AG04449 (cell line): ENCODE data around the gene PAIP1.

Experiments used
- CTCF ChIA-PET: fragments of 350-600 bp; formaldehyde crosslinking; extraction: SDS; loops from one replicate; lab custom pipeline; 2021; ENCODE audit warnings: antibody characterized with exemption; lab: Yijun Ruan, JAX
- POLR2A ChIA-PET: fragments of 400-600, 350-600 bp; formaldehyde crosslinking; extraction: SDS; loops from one replicate; lab custom pipeline; 2020; ENCODE audit warnings: antibody characterized with exemption, inconsistent platforms; lab: Yijun Ruan, JAX
- DNase-seq: peaks from one replicate; pipeline ENCODE4 v3.0.0-alpha.2; 2010; ENCODE audit warnings: low read depth, low spot score
- H3K4me3 ChIP-seq: 2 replicates; pipeline ENCODE4 v1.5.1; 2011; ENCODE audit warnings: low read depth, mild to moderate bottlenecking, control low read depth, low read length
- CTCF ChIP-seq: IDR thresholded peaks from one replicate; pipeline ENCODE4 v1.5.1; 2011; ENCODE audit warnings: mild to moderate bottlenecking, moderate library complexity, low read length, control low read depth, inconsistent platforms; ENCODE audit not compliant: insufficient read depth; ENCODE audit errors: missing control alignments

Gene PAIP1

GRCh38 chr5:43536972-43537371 lies 19.9 kb downstream of the PAIP1 start:
- ChIA-PET CTCF (interaction anchor here (1.2 kb wide), 1 partner anchor 19 kb away, joined by 3 read pairs; no protein-coding TSS in a partner anchor), POLR2A (no interaction called here)
- no peak for TF ChIP-seq CTCF
- no peak overlapping the region for H3K4me3 ChIP-seq
- no peak for DNase-seq

GRCh38 chr5:43533646-43534045 lies 23.2 kb downstream of the PAIP1 start:
- ChIA-PET POLR2A (no interaction called here), CTCF (interaction anchor here (0.9 kb wide), 1 partner anchor 8 kb away, joined by 4 read pairs; no protein-coding TSS in a partner anchor)
- DNase-seq: no peak
- no peak overlapping the region for H3K4me3 ChIP-seq
- TF ChIP-seq CTCF: no peak

GRCh38 chr5:43530648-43531047 lies 26.2 kb downstream of the PAIP1 start:
- CTCF ChIA-PET: no interaction called here
- TF ChIP-seq CTCF: no peak
- POLR2A ChIA-PET: no interaction called here
- H3K4me3 ChIP-seq: no peak overlapping the region
- DNase-seq: no peak

- TF ChIP-seq CTCF: no peak
- POLR2A ChIA-PET: no interaction called here
- DNase-seq: no peak
- CTCF ChIA-PET: interaction anchor here (1.1 to 1.2 kb wide), 2 partner anchors 40 to 108 kb away, joined by 3 to 4 read pairs; partner anchors contain the start of gene TMEM267
- no peak overlapping the region for H3K4me3 ChIP-seq
Observed at GRCh38 chr5:43523662-43524072, 33.2 kb downstream of the PAIP1 start.

GRCh38 chr5:43520615-43521014 lies 36.3 kb downstream of the PAIP1 start:
- no peak overlapping the region for H3K4me3 ChIP-seq
- ChIA-PET POLR2A (no interaction called here), CTCF (no interaction called here)
- TF ChIP-seq CTCF: no peak
- no peak for DNase-seq

- DNase-seq: no peak
- H3K4me3 ChIP-seq: peak overlapping the region; percentile 80
- CTCF ChIA-PET: no interaction called here
- POLR2A ChIA-PET: interaction anchor here (1.3 to 1.9 kb wide), 2 partner anchors 10 to 32 kb away, joined by 5 to 15 read pairs; partner anchors contain the start of gene TMEM267
- no peak for TF ChIP-seq CTCF
Observed at GRCh38 chr5:43515678-43516048, 41.2 kb downstream of the PAIP1 start.
